GM12864 (cell line): ENCODE data around the gene PRR3.
"Not testable (repeated sequence)": the region's sequence is repeated elsewhere in the genome, so short reads cannot be mapped to it uniquely, and the experiment has no call there.

Experiments used
- DNase-seq: peaks from one replicate; pipeline ENCODE4 v3.0.0-alpha.2; 2011; ENCODE audit warnings: low read depth
- H3K4me3 ChIP-seq: 2 replicates; pipeline ENCODE4 v1.5.1; 2011; ENCODE audit warnings: mild to moderate bottlenecking, low read depth, low read length, control low read depth
- TF ChIP-seq, protein P1 (sequence below): IDR thresholded peaks from 2 replicates; pipeline ENCODE4 v1.5.1; 2011; ENCODE audit warnings: low read depth, mild to moderate bottlenecking, moderate library complexity, low read length, control low read depth, inconsistent platforms; ENCODE audit errors: missing control alignments

Gene PRR3

DNA sequence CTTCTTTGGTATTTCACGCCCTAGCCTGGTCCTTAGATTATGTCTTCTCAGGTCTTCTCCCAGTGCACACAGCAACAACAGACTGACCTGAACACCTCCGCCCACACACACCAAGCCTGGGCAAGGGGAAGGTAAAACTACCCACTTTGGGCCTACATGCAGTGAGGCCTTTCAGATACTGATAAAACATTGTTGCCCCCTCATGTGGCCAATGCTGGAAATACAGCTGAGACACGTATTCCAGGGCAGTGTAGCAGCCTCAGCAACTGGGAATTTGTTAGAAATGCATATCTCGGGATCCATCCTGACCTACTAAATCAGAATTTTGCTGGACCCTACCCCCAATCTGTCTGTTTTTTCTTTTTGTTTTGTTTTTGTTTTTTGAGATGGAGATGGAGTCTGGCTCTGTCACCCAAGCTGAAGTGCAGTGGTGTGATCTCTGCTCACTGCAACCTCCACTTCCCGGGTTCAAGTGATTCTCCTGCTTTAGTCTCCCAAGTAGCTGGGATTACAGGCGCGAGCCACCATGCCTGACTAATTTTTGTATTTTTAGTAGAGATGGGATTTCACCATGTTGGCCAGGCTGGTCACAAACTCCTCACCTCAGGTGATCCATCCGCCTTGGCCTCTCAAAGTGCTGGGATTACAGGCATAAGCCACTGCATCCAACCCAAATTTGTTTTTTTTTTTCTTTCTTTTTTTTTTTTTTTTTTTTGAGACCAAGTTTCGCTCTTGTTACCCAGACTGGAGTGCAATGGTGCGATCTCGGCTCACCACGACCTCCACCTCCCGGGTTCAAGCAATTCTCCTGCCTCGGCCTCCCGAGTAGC, 40.4 kb downstream of the PRR3 start:
- not testable (repeated sequence) for H3K4me3 ChIP-seq, DNase-seq
- TF ChIP-seq, protein P1, sequence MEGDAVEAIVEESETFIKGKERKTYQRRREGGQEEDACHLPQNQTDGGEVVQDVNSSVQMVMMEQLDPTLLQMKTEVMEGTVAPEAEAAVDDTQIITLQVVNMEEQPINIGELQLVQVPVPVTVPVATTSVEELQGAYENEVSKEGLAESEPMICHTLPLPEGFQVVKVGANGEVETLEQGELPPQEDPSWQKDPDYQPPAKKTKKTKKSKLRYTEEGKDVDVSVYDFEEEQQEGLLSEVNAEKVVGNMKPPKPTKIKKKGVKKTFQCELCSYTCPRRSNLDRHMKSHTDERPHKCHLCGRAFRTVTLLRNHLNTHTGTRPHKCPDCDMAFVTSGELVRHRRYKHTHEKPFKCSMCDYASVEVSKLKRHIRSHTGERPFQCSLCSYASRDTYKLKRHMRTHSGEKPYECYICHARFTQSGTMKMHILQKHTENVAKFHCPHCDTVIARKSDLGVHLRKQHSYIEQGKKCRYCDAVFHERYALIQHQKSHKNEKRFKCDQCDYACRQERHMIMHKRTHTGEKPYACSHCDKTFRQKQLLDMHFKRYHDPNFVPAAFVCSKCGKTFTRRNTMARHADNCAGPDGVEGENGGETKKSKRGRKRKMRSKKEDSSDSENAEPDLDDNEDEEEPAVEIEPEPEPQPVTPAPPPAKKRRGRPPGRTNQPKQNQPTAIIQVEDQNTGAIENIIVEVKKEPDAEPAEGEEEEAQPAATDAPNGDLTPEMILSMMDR, result peak; percentile 87

DNA sequence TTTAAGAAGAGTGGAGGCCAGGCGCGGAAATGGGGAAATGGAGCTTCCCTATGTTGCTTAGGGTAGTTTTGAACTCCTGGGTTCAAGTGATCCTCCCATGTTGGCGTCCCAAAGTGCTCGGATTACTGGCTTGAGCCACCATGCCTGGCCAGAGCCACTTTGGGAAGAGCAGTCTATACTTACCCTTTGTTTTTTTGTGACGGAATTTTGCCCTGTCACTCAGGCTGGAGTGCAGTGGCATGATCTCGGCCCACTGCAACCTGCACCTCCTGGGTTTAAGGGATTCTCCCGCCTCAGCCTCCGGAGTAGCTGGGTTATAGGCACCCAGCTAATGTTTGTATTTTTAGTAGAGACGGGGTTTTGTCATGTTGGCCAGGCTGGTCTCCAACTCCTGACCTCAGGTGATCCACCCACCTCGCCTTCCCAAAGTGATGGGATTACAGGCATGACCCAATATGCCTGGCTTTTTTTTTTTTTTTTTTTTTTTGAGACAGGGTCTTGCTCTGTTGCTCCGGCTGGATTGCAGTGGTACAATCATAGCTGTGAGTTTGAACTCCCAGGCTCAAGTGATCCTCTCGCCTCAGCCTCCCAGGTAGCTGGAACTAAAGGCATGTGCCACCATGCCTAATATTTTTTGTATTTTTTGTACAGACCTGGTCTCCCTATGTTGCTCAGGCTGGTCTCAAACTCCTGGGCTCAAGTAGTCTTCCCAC, 42.0 kb downstream of the PRR3 start:
- H3K4me3 ChIP-seq, result no peak overlapping the region
- DNase-seq, result no peak
- TF ChIP-seq, protein P1, result no peak

DNA sequence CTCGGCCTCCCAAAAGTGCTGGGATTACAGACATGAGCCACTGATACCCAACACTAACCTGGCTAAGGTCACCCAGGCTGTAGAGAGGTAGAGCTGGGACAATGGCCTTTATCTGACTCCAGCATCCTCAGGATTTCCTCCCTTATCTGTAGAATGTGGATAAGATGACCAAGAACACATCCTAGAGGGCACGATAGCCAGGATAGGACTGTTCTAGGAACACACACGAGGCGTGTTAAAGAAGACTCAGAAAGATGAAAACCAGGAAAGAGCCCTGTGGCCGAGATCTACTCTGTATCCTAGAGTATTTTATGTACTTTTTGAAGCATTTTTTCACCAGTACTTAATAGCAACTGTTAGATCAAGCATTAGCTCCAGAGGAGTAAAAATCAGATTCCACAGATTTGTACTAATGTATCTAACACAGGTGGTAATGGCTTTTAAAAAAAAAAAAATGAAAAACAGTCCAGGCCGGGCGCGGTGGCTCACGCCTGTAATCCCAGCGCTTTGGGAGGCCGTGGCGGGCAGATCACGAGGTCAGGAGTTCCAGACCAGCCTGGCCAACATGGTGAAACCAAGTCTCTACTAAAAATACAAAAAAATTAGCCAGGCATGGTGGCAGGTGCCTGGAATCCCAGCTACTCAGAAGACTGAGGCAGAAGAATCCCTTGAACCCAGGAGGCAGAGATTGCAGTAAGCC, 42.7 kb downstream of the PRR3 start:
- H3K4me3 ChIP-seq, result no peak overlapping the region
- TF ChIP-seq, protein P1, result no peak
- no peak for DNase-seq

DNA sequence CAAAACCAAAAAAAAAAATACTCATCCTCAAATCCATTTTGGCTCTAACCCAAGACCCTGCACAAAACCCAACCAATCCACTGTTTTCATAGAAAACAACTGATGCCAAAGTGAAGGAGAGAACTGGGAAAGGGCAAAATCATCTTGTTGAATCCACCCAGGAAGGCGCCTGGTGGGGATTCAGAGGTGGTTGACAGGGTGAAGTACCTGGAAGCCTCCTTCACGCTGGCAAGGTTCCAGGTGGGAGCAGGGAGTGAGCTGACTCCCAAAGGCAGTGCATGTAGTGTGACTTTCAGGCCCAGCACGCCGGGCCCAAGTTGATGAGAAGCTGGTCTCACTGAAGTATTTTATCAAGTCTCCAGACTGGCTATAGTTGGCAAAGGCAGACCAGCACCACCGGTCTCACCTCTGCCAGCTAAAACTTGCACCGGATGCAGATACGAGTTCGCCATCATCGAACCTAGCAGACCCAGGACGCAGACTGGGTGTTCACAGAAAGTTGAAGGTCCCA, 43.4 kb downstream of the PRR3 start:
- DNase-seq, result no peak
- no peak overlapping the region for H3K4me3 ChIP-seq
- TF ChIP-seq, protein P1, result no peak

DNA sequence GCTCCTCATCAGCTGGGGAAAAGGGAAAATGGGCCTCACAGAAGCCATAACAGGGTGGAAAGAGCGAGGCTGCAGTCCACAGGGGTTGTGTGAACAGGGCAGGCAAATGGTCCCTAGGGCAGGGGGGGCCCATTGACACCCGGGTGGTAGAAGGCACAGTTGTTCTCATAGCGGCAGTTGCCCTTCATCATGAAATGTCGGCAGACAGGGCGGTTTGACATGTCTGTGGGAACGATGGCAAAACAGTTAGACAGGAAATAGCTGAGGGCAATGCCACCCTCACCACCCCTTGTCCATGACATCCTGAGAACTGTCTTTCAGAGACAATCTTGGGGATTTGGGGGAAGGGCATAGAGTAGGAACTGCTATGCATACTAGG, 44.3 kb downstream of the PRR3 start:
- DNase-seq, result no peak
- TF ChIP-seq, protein P1, result no peak
- H3K4me3 ChIP-seq, result no peak overlapping the region

DNA sequence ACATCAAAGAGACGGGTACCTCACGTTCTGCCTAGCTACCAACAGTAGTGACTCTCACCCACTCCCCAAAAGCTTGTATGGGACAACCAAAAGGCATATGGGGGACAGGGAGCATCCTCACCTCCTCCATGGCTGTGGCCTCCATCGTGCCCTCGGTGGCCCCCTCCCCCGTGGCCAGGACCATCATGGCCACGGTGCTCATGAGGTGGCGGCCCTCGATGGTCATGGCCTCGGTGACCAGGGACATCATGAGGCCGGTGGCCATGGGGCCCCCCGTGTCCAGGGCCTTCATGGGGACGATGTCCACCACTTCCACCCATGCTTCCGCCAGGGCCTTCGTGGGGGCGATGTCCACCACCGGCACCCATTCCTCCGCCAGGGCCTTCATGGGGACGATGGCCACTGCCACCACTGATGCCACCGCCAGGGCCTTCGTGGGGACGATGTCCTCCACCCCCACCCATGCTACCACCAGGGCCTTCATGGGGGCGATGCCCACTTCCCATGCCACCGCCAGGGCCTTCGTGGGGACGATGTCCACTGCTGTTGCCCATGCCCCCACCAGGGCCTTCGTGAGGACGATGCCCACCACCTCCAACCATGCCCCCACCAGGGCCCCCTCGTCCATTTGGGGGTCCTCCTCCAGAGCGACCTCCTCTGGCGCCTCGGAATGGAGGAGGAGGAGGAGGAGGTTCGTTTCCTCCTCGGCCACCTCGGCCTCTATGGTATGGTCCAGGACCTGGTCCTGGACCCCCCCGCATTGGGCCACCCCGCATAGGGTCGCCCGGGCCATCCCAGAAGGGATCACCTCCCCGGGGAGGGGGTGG, 44.9 kb downstream of the PRR3 start:
- H3K4me3 ChIP-seq, result no peak overlapping the region
- TF ChIP-seq, protein P1, result no peak
- DNase-seq, result no peak
